Keratinocyte (primary cell): Measurements from ENCODE around the gene KLHL21. TPM values are rescaled to one million over a fixed set of nuclear protein-coding genes. Genes with fewer than 3 reads are reported as not detected.

Experiments
- DNase-seq: peaks from one replicate; pipeline ENCODE4 v3.0.0-alpha.2; 2011; ENCODE audit warnings: low read depth, missing footprints, low spot score
- FAIRE-seq: peaks from 2 replicates; lab custom pipeline; 2011; peaks lifted over from hg19 to GRCh38; lab: Jason Lieb, UNC
- H2AFZ ChIP-seq: 2 replicates; pipeline ENCODE4 v1.6.0; 2012; ENCODE audit warnings: low read length, control low read depth, inconsistent platforms; ENCODE audit not compliant: control insufficient read depth
- H3K27ac ChIP-seq: 2 replicates; pipeline ENCODE4 v1.5.1; 2011; ENCODE audit warnings: low read length; ENCODE audit not compliant: control insufficient read depth, insufficient read depth
- H3K27me3 ChIP-seq: 3 replicates; pipeline ENCODE4 v1.6.0; 2011; ENCODE audit warnings: low read length; ENCODE audit not compliant: control insufficient read depth, insufficient read depth; ENCODE audit errors: extremely low read depth
- H3K36me3 ChIP-seq, 2 experiments: 2 replicates in 1 of 2; 3 replicates in 1 of 2; pipeline ENCODE4 v1.5.1; 2011; ENCODE audit warnings: low read length in 2 of 2, mild to moderate bottlenecking in 1 of 2; ENCODE audit not compliant: control insufficient read depth in 2 of 2, insufficient read depth in 2 of 2; ENCODE audit errors: extremely low read depth in 1 of 2
- H3K4me1 ChIP-seq: 3 replicates; pipeline ENCODE4 v1.5.1; 2011; ENCODE audit warnings: low read length; ENCODE audit not compliant: control insufficient read depth, insufficient read depth; ENCODE audit errors: extremely low read depth
- H3K4me2 ChIP-seq: 3 replicates; pipeline ENCODE4 v1.6.0; 2011; ENCODE audit warnings: low read depth, low read length; ENCODE audit not compliant: control insufficient read depth, insufficient read depth; ENCODE audit errors: extremely low read depth
- H3K4me3 ChIP-seq, 3 experiments: fragments of 200-600 bp in 1 of 3; sonication (generic) in 1 of 3; 2 replicates in 2 of 3; 3 replicates in 1 of 3; pipeline ENCODE4 v1.5.1; 2011 to 2016; ENCODE audit warnings: low read length in 3 of 3, mild to moderate bottlenecking in 3 of 3, control low read depth in 2 of 3, inconsistent platforms in 1 of 3, low read depth in 1 of 3, mixed read lengths in 1 of 3, mixed run types in 1 of 3, moderate library complexity in 1 of 3; ENCODE audit not compliant: control insufficient read depth in 2 of 3, insufficient read depth in 2 of 3; ENCODE audit errors: extremely low read depth in 1 of 3
- H3K79me2 ChIP-seq: 2 replicates; pipeline ENCODE4 v1.6.0; 2012; ENCODE audit warnings: low read length; ENCODE audit not compliant: control insufficient read depth, insufficient read depth
- H3K9ac ChIP-seq: 3 replicates; pipeline ENCODE4 v1.6.0; 2011; ENCODE audit warnings: low read length; ENCODE audit not compliant: control insufficient read depth, insufficient read depth; ENCODE audit errors: extremely low read depth
- H3K9me1 ChIP-seq: 3 replicates; pipeline ENCODE4 v1.6.0; 2011; ENCODE audit warnings: low read length; ENCODE audit not compliant: control insufficient read depth, insufficient read depth; ENCODE audit errors: extremely low read depth
- H3K9me3 ChIP-seq: 2 replicates; pipeline ENCODE4 v1.5.1; 2012; ENCODE audit warnings: low read depth, low read length; ENCODE audit not compliant: control insufficient read depth
- H4K20me1 ChIP-seq: 3 replicates; pipeline ENCODE4 v1.6.0; 2011; ENCODE audit warnings: low read length; ENCODE audit not compliant: control insufficient read depth, insufficient read depth; ENCODE audit errors: extremely low read depth
- CTCF ChIP-seq, 3 experiments: IDR thresholded peaks in 1 of 3; conservative IDR thresholded peaks in 1 of 3; optimal IDR thresholded peaks in 1 of 3; 2 replicates in 2 of 3; 3 replicates in 1 of 3; pipeline versions ENCODE3 to v1.5.1; 2011; ENCODE audit warnings: low read length in 3 of 3, mild to moderate bottlenecking in 3 of 3, moderate library complexity in 2 of 3, control low read depth in 1 of 3, inconsistent platforms in 1 of 3; ENCODE audit not compliant: insufficient read depth in 2 of 3; ENCODE audit errors: extremely low read depth in 1 of 3
- EZH2 ChIP-seq: IDR thresholded peaks from one replicate; pipeline ENCODE4 v1.6.1; 2012; ENCODE audit warnings: inconsistent platforms, mild to moderate bottlenecking, low read length, moderate library complexity
- dilution Hi-C: fragments of 300-500 bp; cut with MboI; formaldehyde crosslinking; loops from one replicate; pipeline ENCODE4 v1.7.0; 2020; ENCODE audit warnings: low sequenced_read_pairs; ENCODE audit not compliant: extremely low pct_ligation_motif_present
- polyA plus RNA-seq, 5 experiments: library from polyadenylated mRNA; depleted of rRNA in 3 of 5; stranded (reverse) in 3 of 5; stranded (forward) in 1 of 5; unstranded in 1 of 5; fragments of >200 nt; gene quantifications; 1 replicate in 1 of 5; 2 replicates in 3 of 5; 3 replicates in 1 of 5; pipeline versions ENCODE4 v1.2.1 to v1.2.3, GENCODE V29; 2011 to 2012; ENCODE audit warnings: missing spikeins in 2 of 5, low read depth in 1 of 5, low replicate concordance in 1 of 5

The KLHL21 gene
- polyA plus RNA-seq, 1 donor (not counting 4 experiments of a cell fraction or from before 2014, with no cell fraction given), result 24.8 TPM

- peaks cover 28% of the 10 kb centered on the region for H3K4me1 ChIP-seq
- no peaks in the 10 kb centered on the region for H3K27me3 ChIP-seq
- dilution Hi-C loops, result no loop called here
- TF ChIP-seq EZH2, result no peak
- TF ChIP-seq CTCF (optimal IDR thresholded peaks at IDR 0.05 in 1 of 3, IDR thresholded peaks at IDR 0.05 in 1 of 3, conservative IDR thresholded peaks at IDR 0.05 in 1 of 3; ENCODE audit: extremely low read depth in 1 of 3, insufficient read depth in 2 of 3, low read length in 3 of 3), result no peak
- no peak overlapping the region for H3K9ac ChIP-seq
- H3K9me3 ChIP-seq, result no peaks in the 10 kb centered on the region
- no peak overlapping the region for H3K27ac ChIP-seq
- H3K9me1 ChIP-seq, result peaks cover 6% of the 10 kb centered on the region
- H2AFZ ChIP-seq, result no peak overlapping the region
- H3K79me2 ChIP-seq, result peaks cover 81% of the 10 kb centered on the region
- FAIRE-seq (no peak), DNase-seq (no peak)
- no peak overlapping the region for H3K4me3 ChIP-seq
- peaks cover 72% of the 10 kb centered on the region for H4K20me1 ChIP-seq
- peaks cover 59 to 84% of the 10 kb centered on the region in 2 experiments for H3K36me3 ChIP-seq
- H3K4me2 ChIP-seq, result no peak overlapping the region
These were observed 7.5 kb downstream of the KLHL21 start for GRCh38 chr1:6594977-6595740.

GRCh38 chr1:6593810-6594209 lies 8.9 kb downstream of the KLHL21 start:
- dilution Hi-C loops, result no loop called here
- Histone ChIP-seq H3K9me1 (peaks cover 6% of the 10 kb centered on the region), H3K9ac (no peak overlapping the region), H3K27me3 (no peaks in the 10 kb centered on the region), H2AFZ (no peak overlapping the region), H3K4me2 (no peak overlapping the region), H3K9me3 (no peaks in the 10 kb centered on the region), H3K79me2 (peaks cover 68% of the 10 kb centered on the region), H3K4me3 (no peak overlapping the region), H3K27ac (no peak overlapping the region), H4K20me1 (peaks cover 63% of the 10 kb centered on the region), H3K4me1 (peaks cover 31% of the 10 kb centered on the region), H3K36me3 (peaks cover 63 to 88% of the 10 kb centered on the region in 2 experiments)
- no peak for DNase-seq
- FAIRE-seq, result no peak
- no peak for TF ChIP-seq CTCF (optimal IDR thresholded peaks at IDR 0.05 in 1 of 3, IDR thresholded peaks at IDR 0.05 in 1 of 3, conservative IDR thresholded peaks at IDR 0.05 in 1 of 3; ENCODE audit: extremely low read depth in 1 of 3, insufficient read depth in 2 of 3, low read length in 3 of 3)
- no peak for TF ChIP-seq EZH2
